Stomach (tissue), 9 donors: ENCODE data around the gene AUTS2. TPM values are rescaled to one million over a fixed set of nuclear protein-coding genes. Genes with fewer than 3 reads are reported as not detected.

Source experiments
- DNase-seq, 2 donors: peaks; one replicate each; pipeline versions ENCODE4 v3.0.0 to v3.0.0-alpha.2; 2013 to 2019
- H3K27ac ChIP-seq, 5 donors: fragments of 200-600 bp in 4 of 5; sonication (generic) in 4 of 5; one replicate each; pipeline ENCODE4 v1.5.1; 2013 to 2019; ENCODE audit warnings: mild to moderate bottlenecking in 1 of 5, moderate library complexity in 1 of 5
- H3K27me3 ChIP-seq, 3 donors: fragments of 200-600 bp; sonication (generic); one replicate each; pipeline ENCODE4 v1.5.1; 2017 to 2019; ENCODE audit warnings: mixed run types in 1 of 3
- H3K36me3 ChIP-seq, 4 donors: fragments of 200-600 bp; sonication (generic); 1 replicate in 3 of 4; 2 replicates in 1 of 4; pipeline ENCODE4 v1.5.1; 2016 to 2019
- H3K4me1 ChIP-seq, 4 donors: fragments of 200-600 bp; sonication (generic); one replicate each; pipeline ENCODE4 v1.5.1; 2016 to 2019
- H3K4me3 ChIP-seq, 4 donors: fragments of 200-600 bp; sonication (generic) in 3 of 4; one replicate each; pipeline ENCODE4 v1.5.1; 2016 to 2019; ENCODE audit warnings: mild to moderate bottlenecking in 1 of 4
- H3K9me3 ChIP-seq, 4 donors: fragments of 200-600 bp; sonication (generic); one replicate each; pipeline ENCODE4 v1.5.1; 2016 to 2019
- CTCF ChIP-seq, 7 experiments: fragments of 450-650 bp in 4 of 7; fragments of 200-600 bp in 3 of 7; sonication (generic) in 3 of 7; IDR thresholded peaks; one replicate each; pipeline ENCODE4 v1.5.1; 2016 to 2019; ENCODE audit warnings: antibody characterized with exemption in 7 of 7, control low read depth in 2 of 7, mild to moderate bottlenecking in 1 of 7
- EP300 ChIP-seq: sonication (generic); formaldehyde crosslinking; IDR thresholded peaks from one replicate; pipeline ENCODE4 v1.6.1; 2017; ENCODE audit warnings: antibody characterized with exemption
- POLR2A ChIP-seq, 4 donors: fragments of 450-650 bp; IDR thresholded peaks; one replicate each; pipeline ENCODE4 v1.6.1; 2016; ENCODE audit warnings: antibody characterized with exemption in 4 of 4, control low read depth in 2 of 4, mild to moderate bottlenecking in 1 of 4, moderate library complexity in 1 of 4
- POLR2AphosphoS5 ChIP-seq, 3 donors: sonication (generic); formaldehyde crosslinking; IDR thresholded peaks; one replicate each; pipeline ENCODE4 v1.6.1; 2016; ENCODE audit warnings: antibody characterized with exemption in 3 of 3
- WGBS, 5 donors: extraction: QIAGEN DNeasy Blood & Tissue Kit in 3 of 5; methylation state at CpG; one replicate each; pipeline versions ENCODE4 v1.1.5 to v1.1.7; 2013 to 2018; 5-methylcytosine and 5-hydroxymethylcytosine counted together
- intact Hi-C: fragments of 100-400 bp; cut with DNase I; formaldehyde crosslinking; loops from one replicate; pipeline ENCODE4 v1.15.1; 2023; ENCODE audit warnings: low total_unique reads
- polyA plus RNA-seq, 3 donors: library from polyadenylated mRNA; stranded (reverse); fragments of 200-250 nt; gene quantifications; one replicate each; pipeline ENCODE4 v1.2.3, GENCODE V29; 2013
- total RNA-seq, 5 donors: library from RNA; depleted of rRNA; stranded (reverse); fragments of >200 nt; gene quantifications; one replicate each; pipeline versions ENCODE4 v1.1.0 to v1.2.3, GENCODE V29; 2014 to 2016
- donor health status: healthy with polysubstance abuse.
- donor health status: Bipolar disorder and iron deficiency.
- donor health status: healthy.

The AUTS2 gene
- total and polyA plus RNA-seq, 8 donors: 3.8 to 90.3 (median 38.1) TPM

GRCh38 chr7:70771451-70771850 lies 1173.2 kb downstream of the AUTS2 start:
- no peak overlapping the region for H3K4me3 ChIP-seq
- no peaks in the 10 kb centered on the region for H3K27me3 ChIP-seq
- H3K27ac ChIP-seq: no peak overlapping the region
- intact Hi-C loops: no loop called here
- no peak for DNase-seq
- WGBS, 5 donors: 80 to 92% (median 86%) methylated on average over 10 of the region's 10 CpGs
- TF ChIP-seq CTCF (IDR thresholded peaks at IDR 0.05): no peak
- no peak for TF ChIP-seq POLR2AphosphoS5 (IDR thresholded peaks at IDR 0.05)
- no peak for TF ChIP-seq POLR2A (IDR thresholded peaks at IDR 0.05)
- no peak for TF ChIP-seq EP300
- H3K4me1 ChIP-seq: no peaks in the 10 kb centered on the region
- no peaks in the 10 kb centered on the region for H3K9me3 ChIP-seq
- H3K36me3 ChIP-seq: peaks cover 17 to 71% (median 67%) of the 10 kb centered on the region in 4 donors

- Histone ChIP-seq H3K4me3 (no peak overlapping the region), H3K27ac (no peak overlapping the region), H3K36me3 (peaks cover 24 to 71% (median 68%) of the 10 kb centered on the region in 4 donors), H3K4me1 (no peaks in the 10 kb centered on the region), H3K9me3 (no peaks in the 10 kb centered on the region), H3K27me3 (no peaks in the 10 kb centered on the region)
- intact Hi-C loops: no loop called here
- DNase-seq: no peak
- TF ChIP-seq EP300 (no peak), POLR2AphosphoS5 (IDR thresholded peaks at IDR 0.05) (no peak), POLR2A (IDR thresholded peaks at IDR 0.05) (no peak), CTCF (IDR thresholded peaks at IDR 0.05) (no peak)
- 80 to 89% (median 86%) methylated on average over 4 of the region's 4 CpGs for WGBS, 5 donors
Observed at GRCh38 chr7:70772891-70773290, 1174.6 kb downstream of the AUTS2 start.

GRCh38 chr7:70773406-70773805 lies 1175.1 kb downstream of the AUTS2 start:
- Histone ChIP-seq H3K27me3 (no peaks in the 10 kb centered on the region), H3K4me3 (no peak overlapping the region), H3K4me1 (no peaks in the 10 kb centered on the region), H3K27ac (no peak overlapping the region), H3K9me3 (no peaks in the 10 kb centered on the region), H3K36me3 (peaks cover 24 to 72% (median 69%) of the 10 kb centered on the region in 4 donors)
- TF ChIP-seq EP300 (no peak), POLR2AphosphoS5 (IDR thresholded peaks at IDR 0.05) (no peak), CTCF (IDR thresholded peaks at IDR 0.05) (no peak), POLR2A (IDR thresholded peaks at IDR 0.05) (no peak)
- intact Hi-C loops: no loop called here
- 76 to 83% (median 81%) methylated on average over 4 of the region's 4 CpGs for WGBS, 5 donors
- DNase-seq: no peak

GRCh38 chr7:70774950-70775527 lies 1176.8 kb downstream of the AUTS2 start:
- no peaks in the 10 kb centered on the region for H3K4me1 ChIP-seq
- no peak overlapping the region for H3K27ac ChIP-seq
- no peaks in the 10 kb centered on the region for H3K9me3 ChIP-seq
- no peaks in the 10 kb centered on the region for H3K27me3 ChIP-seq
- peaks cover 24 to 77% (median 74%) of the 10 kb centered on the region in 4 donors for H3K36me3 ChIP-seq
- intact Hi-C loops: no loop called here
- no peak for DNase-seq
- TF ChIP-seq CTCF (IDR thresholded peaks at IDR 0.05) (no peak), POLR2AphosphoS5 (IDR thresholded peaks at IDR 0.05) (no peak), EP300 (no peak), POLR2A (IDR thresholded peaks at IDR 0.05) (no peak)
- WGBS, 5 donors: 77 to 94% (median 89%) methylated on average over 3 of the region's 3 CpGs
- no peak overlapping the region for H3K4me3 ChIP-seq
